Stimulated activated CD4-positive, alpha-beta T cell treated with anti-CD3 and anti-CD28 coated beads, Interleukin-1b, Interleukin-23, amount 100 ng/mL, for 4 hours (primary cell): ENCODE data around the gene UBE2H.

Source experiments
- DNase-seq, 2 donors: peaks; one replicate each; pipeline ENCODE4 v3.0.0-alpha.2; 2020; ENCODE audit warnings: low read depth in 2 of 2

The UBE2H gene

GRCh38 chr7:129785685-129786514 lies 166.9 kb downstream of the UBE2H start:
- no peak for DNase-seq

GRCh38 chr7:129784783-129785684 lies 167.7 kb downstream of the UBE2H start:
- DNase-seq: no peak

DNA sequence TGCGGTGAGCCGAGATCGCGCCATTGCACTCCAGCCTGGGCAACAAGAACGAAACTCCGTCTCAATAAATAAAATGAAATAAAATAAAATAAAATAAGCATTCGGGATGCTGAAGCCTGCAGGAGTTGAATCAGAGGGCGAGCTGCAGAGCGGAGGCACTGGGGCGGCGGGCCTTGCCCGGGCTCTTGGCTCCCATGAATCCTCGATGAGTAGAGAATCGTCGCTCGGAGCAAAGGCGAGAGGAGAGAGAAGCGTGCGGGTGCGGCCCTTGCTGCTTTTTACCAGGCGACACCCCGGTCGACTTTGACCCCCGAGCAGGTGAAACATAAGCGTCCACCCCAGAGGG lies 168.3 kb downstream of the UBE2H start:
- DNase-seq: no peak

GRCh38 chr7:129783584-129783919 lies 169.2 kb downstream of the UBE2H start:
- DNase-seq: no peak

- no peak for DNase-seq
These were observed 169.8 kb downstream of the UBE2H start for GRCh38 chr7:129782818-129783583.

GRCh38 chr7:129781928-129782817 lies 170.6 kb downstream of the UBE2H start:
- no peak for DNase-seq

DNA sequence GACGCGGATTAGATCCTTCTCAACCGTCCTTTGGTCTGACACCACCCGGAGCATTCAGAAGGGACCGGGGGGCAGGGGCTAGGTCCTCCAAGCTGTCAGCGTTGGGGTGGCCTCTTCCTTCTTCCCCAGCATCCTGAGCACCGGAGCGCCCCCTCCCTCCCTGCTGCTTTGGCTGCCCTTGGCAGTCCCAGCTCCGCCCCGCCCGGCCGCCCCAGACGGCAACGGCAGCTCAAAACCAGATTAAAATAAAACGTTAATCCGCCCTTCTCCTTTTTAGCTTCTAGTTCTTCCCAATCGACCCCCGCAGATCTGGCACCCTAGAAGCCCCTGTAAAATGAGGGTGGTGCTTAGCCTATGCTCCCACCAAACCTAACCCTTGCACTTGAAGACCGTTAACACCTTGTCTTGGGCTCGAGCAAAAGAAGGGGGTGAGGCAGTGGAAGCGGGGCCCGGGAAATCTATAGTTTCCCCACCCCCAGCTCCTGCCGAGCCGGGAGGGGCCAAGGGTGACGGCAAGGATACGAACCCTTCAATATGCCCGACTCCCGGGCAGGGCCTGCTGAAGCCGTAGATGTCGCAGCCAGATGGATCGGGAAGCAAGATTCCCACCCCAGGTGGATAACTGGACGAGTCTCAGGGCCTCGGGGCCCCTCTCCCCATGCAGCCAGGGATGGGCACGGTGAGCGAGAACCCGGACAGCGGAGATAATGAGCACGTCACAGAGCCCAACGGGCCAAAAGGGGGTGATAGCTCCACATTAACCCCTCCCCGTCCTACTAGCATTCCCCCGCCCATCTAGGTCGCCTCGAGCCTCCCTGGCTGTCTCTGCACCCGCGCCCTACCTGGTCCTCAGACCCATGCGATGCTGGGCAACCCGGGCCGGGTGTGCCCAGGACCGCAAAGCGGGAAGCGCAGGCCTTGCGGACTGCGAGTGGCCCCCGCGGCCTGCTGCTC lies 171.5 kb downstream of the UBE2H start:
- DNase-seq: no peak
